OCI-LY3 (cell line): ENCODE measurements around the gene GPR25.
"Not testable (repeated sequence)": the region's sequence is repeated elsewhere in the genome, so short reads cannot be mapped to it uniquely, and the experiment has no call there.

Experiments
- H2AFZ ChIP-seq: fragments of 200-600, 300-600 bp; shearing (Covaris generic); 2 replicates; pipeline ENCODE4 v1.6.0; 2014; ENCODE audit warnings: antibody characterized with exemption, low read depth, low read length
- H3K27ac ChIP-seq: fragments of 200-600, 300-600 bp; sonication (generic); 2 replicates; pipeline ENCODE4 v1.5.1; 2014; ENCODE audit warnings: mild to moderate bottlenecking, low read length, moderate library complexity, mixed read lengths
- H3K27me3 ChIP-seq: fragments of 200-600, 300-600 bp; sonication (generic); 2 replicates; pipeline ENCODE4 v1.6.1; 2014; ENCODE audit warnings: low read depth, low read length, mixed read lengths
- H3K36me3 ChIP-seq: fragments of 200-600, 300-600 bp; sonication (generic); replicated peaks from 2 replicates; pipeline ENCODE3; 2014; ENCODE audit warnings: low read depth, low read length, mixed read lengths
- H3K4me1 ChIP-seq: fragments of 300-600, 200-600 bp; sonication (generic); 2 replicates; pipeline ENCODE4 v1.6.1; 2014; ENCODE audit warnings: low read length, mixed read lengths
- H3K4me2 ChIP-seq: fragments of 200-600, 300-600 bp; sonication (generic); 2 replicates; pipeline ENCODE4 v1.6.1; 2014; ENCODE audit warnings: low read length, mixed read lengths
- H3K4me3 ChIP-seq: fragments of 300-600, 200-600 bp; sonication (generic); 2 replicates; pipeline ENCODE4 v1.5.1; 2014; ENCODE audit warnings: antibody characterized with exemption, mild to moderate bottlenecking, low read length, moderate library complexity
- H3K79me2 ChIP-seq: fragments of 300-600, 200-600 bp; shearing (Covaris generic); 2 replicates; pipeline ENCODE4 v1.6.1; 2014; ENCODE audit warnings: mild to moderate bottlenecking, low read length, mixed read lengths
- H3K9ac ChIP-seq: fragments of 300-600, 200-600 bp; shearing (Covaris generic); 2 replicates; pipeline ENCODE4 v1.6.0; 2014; ENCODE audit warnings: mild to moderate bottlenecking, low read length, moderate library complexity
- H3K9me3 ChIP-seq: fragments of 200-600, 300-600 bp; shearing (Covaris generic); 2 replicates; pipeline ENCODE4 v1.6.1; 2014; ENCODE audit warnings: low read length, mixed read lengths; ENCODE audit not compliant: insufficient read depth
- H4K20me1 ChIP-seq: fragments of 200-600, 300-600 bp; sonication (generic); 2 replicates; pipeline ENCODE4 v1.6.1; 2016; ENCODE audit warnings: low read length, mixed read lengths; ENCODE audit not compliant: insufficient read depth
- EZH2phosphoT487 ChIP-seq: fragments of 200-600 bp; shearing (Covaris generic); IDR thresholded peaks from 2 replicates; pipeline ENCODE4 v1.6.1; 2018; ENCODE audit warnings: antibody characterized with exemption, mixed run types, low read depth
- TF ChIP-seq, protein P1 (sequence below): fragments of 200-600, 300-600 bp; sonication (generic); IDR thresholded peaks from 2 replicates; pipeline ENCODE4 v1.5.1; 2014; ENCODE audit warnings: antibody characterized with exemption, low read length, low read depth

The GPR25 gene

GRCh38 chr1:200909071-200909470 is 36.3 kb downstream of the GPR25 start:
- Histone ChIP-seq H3K4me1 (peaks cover 38% of the 10 kb centered on the region), H3K27ac (no peak overlapping the region), H2AFZ (no peak overlapping the region), H3K4me2 (no peak overlapping the region), H3K36me3 (no peaks in the 10 kb centered on the region), H3K4me3 (no peak overlapping the region), H3K79me2 (no peaks in the 10 kb centered on the region), H4K20me1 (no peaks in the 10 kb centered on the region), H3K27me3 (peaks cover 51% of the 10 kb centered on the region), H3K9me3 (no peaks in the 10 kb centered on the region), H3K9ac (no peak overlapping the region)
- TF ChIP-seq EZH2phosphoT487 = no peak
- TF ChIP-seq, protein P1, sequence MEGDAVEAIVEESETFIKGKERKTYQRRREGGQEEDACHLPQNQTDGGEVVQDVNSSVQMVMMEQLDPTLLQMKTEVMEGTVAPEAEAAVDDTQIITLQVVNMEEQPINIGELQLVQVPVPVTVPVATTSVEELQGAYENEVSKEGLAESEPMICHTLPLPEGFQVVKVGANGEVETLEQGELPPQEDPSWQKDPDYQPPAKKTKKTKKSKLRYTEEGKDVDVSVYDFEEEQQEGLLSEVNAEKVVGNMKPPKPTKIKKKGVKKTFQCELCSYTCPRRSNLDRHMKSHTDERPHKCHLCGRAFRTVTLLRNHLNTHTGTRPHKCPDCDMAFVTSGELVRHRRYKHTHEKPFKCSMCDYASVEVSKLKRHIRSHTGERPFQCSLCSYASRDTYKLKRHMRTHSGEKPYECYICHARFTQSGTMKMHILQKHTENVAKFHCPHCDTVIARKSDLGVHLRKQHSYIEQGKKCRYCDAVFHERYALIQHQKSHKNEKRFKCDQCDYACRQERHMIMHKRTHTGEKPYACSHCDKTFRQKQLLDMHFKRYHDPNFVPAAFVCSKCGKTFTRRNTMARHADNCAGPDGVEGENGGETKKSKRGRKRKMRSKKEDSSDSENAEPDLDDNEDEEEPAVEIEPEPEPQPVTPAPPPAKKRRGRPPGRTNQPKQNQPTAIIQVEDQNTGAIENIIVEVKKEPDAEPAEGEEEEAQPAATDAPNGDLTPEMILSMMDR = no peak

DNA sequence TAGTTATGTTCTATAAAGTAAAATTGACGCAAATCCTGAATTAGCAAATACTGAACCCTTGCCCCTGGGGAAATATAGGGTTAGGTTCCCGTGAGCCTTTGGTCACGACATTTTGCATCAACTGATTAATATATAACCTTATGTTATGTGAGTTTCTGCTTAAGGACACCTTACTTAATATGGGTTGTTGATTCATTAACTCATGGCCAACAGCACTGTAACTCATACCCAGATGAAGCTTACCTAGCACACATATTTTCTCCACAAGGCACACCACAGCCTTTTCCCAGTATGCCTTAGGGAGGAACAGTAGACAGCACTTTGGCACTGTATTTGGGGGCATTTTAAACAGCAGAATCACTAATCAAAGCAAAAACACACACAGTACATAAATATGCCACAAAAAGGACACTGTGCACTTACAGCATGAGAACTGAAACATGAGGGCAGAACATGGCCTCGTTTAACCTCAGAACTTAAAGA is 37.0 kb downstream of the GPR25 start:
- H3K27ac ChIP-seq = no peak overlapping the region; the same call in 1 of the 2 replicates
- H3K4me2 ChIP-seq = peak overlapping the region; percentile 33
- H4K20me1 ChIP-seq = no peaks in the 10 kb centered on the region
- no peaks in the 10 kb centered on the region for H3K36me3 ChIP-seq
- H3K4me1 ChIP-seq = peaks cover 38% of the 10 kb centered on the region
- TF ChIP-seq, protein P1 = no peak
- TF ChIP-seq EZH2phosphoT487 = no peak
- no peaks in the 10 kb centered on the region for H3K9me3 ChIP-seq
- H2AFZ ChIP-seq = no peak overlapping the region
- peaks cover 44% of the 10 kb centered on the region for H3K27me3 ChIP-seq
- no peaks in the 10 kb centered on the region for H3K79me2 ChIP-seq
- no peak overlapping the region for H3K9ac ChIP-seq
- no peak overlapping the region for H3K4me3 ChIP-seq

DNA sequence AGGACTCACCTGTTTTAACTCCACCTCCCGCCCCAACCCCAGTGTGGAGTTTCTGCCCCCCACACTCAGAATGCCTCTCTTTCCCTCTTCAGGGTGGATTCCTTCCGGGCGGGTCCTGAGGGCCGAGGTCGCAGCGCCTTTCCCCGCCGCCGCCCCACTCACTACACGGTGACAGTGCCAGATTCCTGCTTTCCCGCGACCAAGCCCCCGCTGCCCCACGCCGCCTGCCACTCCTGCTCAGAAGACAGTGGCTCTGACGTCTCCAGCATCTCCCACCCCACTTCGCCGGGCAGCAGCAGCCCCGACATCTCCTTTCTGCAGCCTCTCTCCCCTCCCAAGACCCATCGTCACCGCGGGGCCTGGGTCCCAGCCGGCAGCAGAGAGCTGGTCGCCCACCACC is 38.6 kb downstream of the GPR25 start:
- H2AFZ ChIP-seq = no peak overlapping the region
- TF ChIP-seq EZH2phosphoT487 = no peak
- TF ChIP-seq, protein P1 = no peak
- no peak overlapping the region for H3K4me2 ChIP-seq
- no peak overlapping the region for H3K4me3 ChIP-seq
- no peak overlapping the region for H3K27ac ChIP-seq
- H4K20me1 ChIP-seq = no peaks in the 10 kb centered on the region
- no peak overlapping the region for H3K9ac ChIP-seq
- peaks cover 30% of the 10 kb centered on the region for H3K4me1 ChIP-seq
- H3K27me3 ChIP-seq = peaks cover 32% of the 10 kb centered on the region
- H3K9me3 ChIP-seq = no peaks in the 10 kb centered on the region
- H3K36me3 ChIP-seq = no peaks in the 10 kb centered on the region
- H3K79me2 ChIP-seq = no peaks in the 10 kb centered on the region

- not testable (repeated sequence) for H3K4me3 ChIP-seq, H3K27ac ChIP-seq, H2AFZ ChIP-seq, H3K4me2 ChIP-seq, H3K9me3 ChIP-seq, H3K9ac ChIP-seq, H3K36me3 ChIP-seq, H4K20me1 ChIP-seq, H3K79me2 ChIP-seq
- peaks cover 26% of the 10 kb centered on the region for H3K4me1 ChIP-seq
- H3K27me3 ChIP-seq = peaks cover 32% of the 10 kb centered on the region
Observed at GRCh38 chr1:200911936-200912335, 39.2 kb downstream of the GPR25 start.
